Ishikawa (cell line): Measurements from ENCODE around the gene CCNE1.

Experiments
- CEBPB ChIP-seq: IDR thresholded peaks from 2 replicates; pipeline ENCODE4 v1.6.1; 2012
- CREB1 ChIP-seq: IDR thresholded peaks from 2 replicates; pipeline ENCODE4 v1.6.1; 2012; ENCODE audit warnings: low read depth
- EGR1 ChIP-seq: IDR thresholded peaks from 2 replicates; pipeline ENCODE4 v1.6.1; 2012
- EP300 ChIP-seq: IDR thresholded peaks from 2 replicates; pipeline ENCODE4 v1.6.1; 2012; ENCODE audit warnings: borderline replicate concordance
- FOXM1 ChIP-seq: IDR thresholded peaks from 2 replicates; pipeline ENCODE4 v1.6.1; 2012; ENCODE audit warnings: low read depth, borderline replicate concordance
- NFIC ChIP-seq: IDR thresholded peaks from 2 replicates; pipeline ENCODE4 v1.6.1; 2012
- RAD21 ChIP-seq: IDR thresholded peaks from 2 replicates; pipeline ENCODE4 v1.6.1; 2012; ENCODE audit warnings: low read depth
- TAF1 ChIP-seq: IDR thresholded peaks from 2 replicates; pipeline ENCODE4 v1.6.1; 2012; ENCODE audit warnings: low read depth, mild to moderate bottlenecking
- TCF12 ChIP-seq: IDR thresholded peaks from 2 replicates; pipeline ENCODE4 v1.6.1; 2012; ENCODE audit warnings: low read depth
- TEAD4 ChIP-seq: IDR thresholded peaks from 2 replicates; pipeline ENCODE4 v1.6.1; 2012
- YY1 ChIP-seq: IDR thresholded peaks from 2 replicates; pipeline ENCODE4 v1.6.1; 2012; ENCODE audit warnings: low read depth
- ZBTB7A ChIP-seq: IDR thresholded peaks from 2 replicates; pipeline ENCODE4 v1.6.1; 2012; ENCODE audit warnings: low read depth
- TF ChIP-seq, protein P1 (sequence below): IDR thresholded peaks from 2 replicates; pipeline ENCODE4 v1.6.1; 2012
- TF ChIP-seq, protein P2 (sequence below): IDR thresholded peaks from 2 replicates; pipeline ENCODE4 v1.6.1; 2012; ENCODE audit warnings: low read depth, mild to moderate bottlenecking
- TF ChIP-seq, protein P3 (sequence below): IDR thresholded peaks from 2 replicates; pipeline ENCODE4 v1.6.1; 2012

The CCNE1 gene

DNA sequence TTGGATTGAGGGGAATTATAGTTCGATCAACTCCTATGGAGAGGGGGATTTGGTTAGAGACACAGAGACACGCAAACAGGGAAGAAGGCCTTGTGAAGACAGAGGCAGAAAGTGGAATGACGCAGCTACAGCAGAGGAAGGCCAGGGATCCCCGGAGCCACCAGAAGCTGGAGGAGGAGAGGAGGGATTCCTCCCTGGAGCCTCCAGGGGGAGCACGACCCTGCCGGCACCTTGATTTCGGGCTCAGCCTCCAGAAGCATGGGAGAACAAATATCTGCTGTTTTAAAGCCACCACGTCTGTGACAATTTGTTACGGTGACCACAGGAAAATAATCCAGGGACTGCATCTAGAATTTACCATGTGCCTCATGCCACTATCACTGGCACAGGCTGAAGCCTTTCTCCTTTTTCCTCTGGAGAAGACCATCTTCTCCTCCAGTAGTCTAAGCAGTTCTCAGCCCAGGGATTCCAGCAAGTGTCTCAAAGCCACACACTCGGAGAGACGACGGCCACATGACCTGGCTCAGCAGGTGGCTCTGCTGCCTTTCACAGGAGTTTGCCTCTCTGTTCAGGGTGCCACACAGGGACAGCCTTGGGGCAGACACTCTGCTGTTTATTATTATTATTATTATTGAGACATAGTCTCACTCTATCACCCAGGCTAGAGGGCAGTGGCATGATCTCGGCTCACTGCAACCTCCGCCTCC lies 39.9 kb upstream of the CCNE1 start:
- TF ChIP-seq, protein P1, sequence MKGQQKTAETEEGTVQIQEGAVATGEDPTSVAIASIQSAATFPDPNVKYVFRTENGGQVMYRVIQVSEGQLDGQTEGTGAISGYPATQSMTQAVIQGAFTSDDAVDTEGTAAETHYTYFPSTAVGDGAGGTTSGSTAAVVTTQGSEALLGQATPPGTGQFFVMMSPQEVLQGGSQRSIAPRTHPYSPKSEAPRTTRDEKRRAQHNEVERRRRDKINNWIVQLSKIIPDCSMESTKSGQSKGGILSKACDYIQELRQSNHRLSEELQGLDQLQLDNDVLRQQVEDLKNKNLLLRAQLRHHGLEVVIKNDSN: peak; percentile 52; the same call in 1 of the 2 replicates
- TF ChIP-seq RAD21: peak; percentile 67
- no peak for TF ChIP-seq TEAD4
- no peak for TF ChIP-seq CEBPB
- TF ChIP-seq ZBTB7A: no peak
- no peak for TF ChIP-seq CREB1

DNA sequence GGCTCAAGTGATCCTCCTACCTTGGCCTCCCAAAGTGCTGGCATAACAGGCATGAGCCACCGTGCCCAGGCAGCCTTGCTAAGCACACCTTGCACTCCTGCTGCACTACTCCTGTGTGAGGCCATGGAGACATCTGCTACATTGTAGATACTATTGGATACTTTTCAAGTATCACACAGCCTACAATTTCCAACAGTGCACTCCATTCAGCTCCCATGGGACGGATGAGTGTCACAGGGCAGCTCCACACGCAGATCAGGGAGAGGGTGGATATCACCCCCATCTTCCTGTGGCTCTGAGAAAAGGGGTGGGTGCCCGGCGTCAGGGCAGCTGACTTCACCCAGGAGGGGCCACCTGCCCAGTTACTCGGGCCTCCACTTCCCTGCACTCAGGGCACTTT lies 39.1 kb upstream of the CCNE1 start:
- TF ChIP-seq NFIC (no peak), YY1 (no peak), FOXM1 (no peak), CEBPB (no peak), ZBTB7A (no peak), CREB1 (no peak)
- TF ChIP-seq, protein P1: no peak

- TF ChIP-seq EGR1 (no peak), TEAD4 (no peak), CREB1 (no peak), RAD21 (no peak), NFIC (no peak), TCF12 (no peak), YY1 (no peak), TAF1 (no peak), FOXM1 (no peak), EP300 (no peak), ZBTB7A (no peak)
- TF ChIP-seq, protein P2, sequence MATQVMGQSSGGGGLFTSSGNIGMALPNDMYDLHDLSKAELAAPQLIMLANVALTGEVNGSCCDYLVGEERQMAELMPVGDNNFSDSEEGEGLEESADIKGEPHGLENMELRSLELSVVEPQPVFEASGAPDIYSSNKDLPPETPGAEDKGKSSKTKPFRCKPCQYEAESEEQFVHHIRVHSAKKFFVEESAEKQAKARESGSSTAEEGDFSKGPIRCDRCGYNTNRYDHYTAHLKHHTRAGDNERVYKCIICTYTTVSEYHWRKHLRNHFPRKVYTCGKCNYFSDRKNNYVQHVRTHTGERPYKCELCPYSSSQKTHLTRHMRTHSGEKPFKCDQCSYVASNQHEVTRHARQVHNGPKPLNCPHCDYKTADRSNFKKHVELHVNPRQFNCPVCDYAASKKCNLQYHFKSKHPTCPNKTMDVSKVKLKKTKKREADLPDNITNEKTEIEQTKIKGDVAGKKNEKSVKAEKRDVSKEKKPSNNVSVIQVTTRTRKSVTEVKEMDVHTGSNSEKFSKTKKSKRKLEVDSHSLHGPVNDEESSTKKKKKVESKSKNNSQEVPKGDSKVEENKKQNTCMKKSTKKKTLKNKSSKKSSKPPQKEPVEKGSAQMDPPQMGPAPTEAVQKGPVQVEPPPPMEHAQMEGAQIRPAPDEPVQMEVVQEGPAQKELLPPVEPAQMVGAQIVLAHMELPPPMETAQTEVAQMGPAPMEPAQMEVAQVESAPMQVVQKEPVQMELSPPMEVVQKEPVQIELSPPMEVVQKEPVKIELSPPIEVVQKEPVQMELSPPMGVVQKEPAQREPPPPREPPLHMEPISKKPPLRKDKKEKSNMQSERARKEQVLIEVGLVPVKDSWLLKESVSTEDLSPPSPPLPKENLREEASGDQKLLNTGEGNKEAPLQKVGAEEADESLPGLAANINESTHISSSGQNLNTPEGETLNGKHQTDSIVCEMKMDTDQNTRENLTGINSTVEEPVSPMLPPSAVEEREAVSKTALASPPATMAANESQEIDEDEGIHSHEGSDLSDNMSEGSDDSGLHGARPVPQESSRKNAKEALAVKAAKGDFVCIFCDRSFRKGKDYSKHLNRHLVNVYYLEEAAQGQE: no peak
- TF ChIP-seq, protein P1: no peak
- TF ChIP-seq, protein P3, sequence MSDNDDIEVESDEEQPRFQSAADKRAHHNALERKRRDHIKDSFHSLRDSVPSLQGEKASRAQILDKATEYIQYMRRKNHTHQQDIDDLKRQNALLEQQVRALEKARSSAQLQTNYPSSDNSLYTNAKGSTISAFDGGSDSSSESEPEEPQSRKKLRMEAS: no peak
Measured at GRCh38 chr19:29773141-29773540, 38.6 kb upstream of the CCNE1 start.

- no peak for TF ChIP-seq CREB1
- TF ChIP-seq TEAD4: no peak
- no peak for TF ChIP-seq RAD21
- TF ChIP-seq NFIC: no peak
- TF ChIP-seq, protein P1: no peak
- no peak for TF ChIP-seq FOXM1
- TF ChIP-seq CEBPB: no peak
Measured at GRCh38 chr19:29774126-29774525, 37.7 kb upstream of the CCNE1 start.

- no peak for TF ChIP-seq NFIC
- TF ChIP-seq, protein P2: no peak
- no peak for TF ChIP-seq CREB1
- no peak for TF ChIP-seq EP300
- TF ChIP-seq RAD21: no peak
Measured at GRCh38 chr19:29777781-29778309, 33.9 kb upstream of the CCNE1 start.

- no peak for TF ChIP-seq EP300
- no peak for TF ChIP-seq EGR1
- no peak for TF ChIP-seq TCF12
- TF ChIP-seq YY1: no peak
- no peak for TF ChIP-seq CEBPB
- TF ChIP-seq RAD21: no peak
- TF ChIP-seq NFIC: no peak
- TF ChIP-seq, protein P1: no peak
- no peak for TF ChIP-seq FOXM1
- TF ChIP-seq ZBTB7A: no peak
- TF ChIP-seq, protein P3: no peak
- TF ChIP-seq, protein P2: no peak
- TF ChIP-seq CREB1: no peak
- no peak for TF ChIP-seq TEAD4
- no peak for TF ChIP-seq TAF1
Measured at GRCh38 chr19:29779921-29780320, 31.9 kb upstream of the CCNE1 start.
